ENCODE data around the gene CYB5A. TPM values are rescaled to one million over a fixed set of nuclear protein-coding genes. Genes with fewer than 3 reads are reported as not detected.

CYB5A gene
- total and polyA plus RNA-seq, 2 of the 8 experiments (the other 6 are each of a cell fraction or from before 2014, with no cell fraction given): 154 to 195 TPM

DNA sequence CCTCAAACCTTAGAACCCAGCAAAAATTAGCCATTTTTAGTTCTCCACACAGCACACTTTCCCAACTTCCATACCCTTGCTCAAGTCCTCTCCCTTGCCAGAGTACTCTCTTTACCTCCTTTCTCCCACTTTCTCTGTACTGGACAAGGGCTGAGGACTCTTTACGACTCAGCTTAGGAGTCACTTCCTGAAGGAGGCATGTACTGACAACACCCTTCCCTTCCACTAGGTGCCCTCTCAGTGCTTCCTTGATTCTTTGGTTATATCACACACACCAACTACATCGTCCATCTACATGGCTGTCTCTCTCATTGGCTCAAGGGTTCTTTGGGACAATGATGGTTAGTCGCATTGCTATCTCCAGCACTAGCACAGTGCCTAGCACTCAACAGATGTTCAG lies 18.6 kb upstream of the CYB5A start:
- no peak overlapping the region for H2BK15ac ChIP-seq (ENCODE audit: low read length)
- no peak overlapping the region for H2AK5ac ChIP-seq (ENCODE audit: low read depth, low read length)
- no peak overlapping the region for H2BK5ac ChIP-seq (ENCODE audit: low read depth, low read length)
- H4K8ac ChIP-seq (ENCODE audit: extremely low read depth, insufficient read depth, low read length): no peak overlapping the region
- H3K4me2 ChIP-seq (ENCODE audit: insufficient read depth in 1 of 2, low read depth in 2 of 2, low read length in 2 of 2): no peak overlapping the region
- no peaks in the 10 kb centered on the region for H4K20me1 ChIP-seq (replicated peaks in 1 of 2; ENCODE audit: control insufficient read depth in 1 of 2, insufficient read depth in 2 of 2, low read length in 2 of 2)
- H3K4me3 ChIP-seq (ENCODE audit: extremely low read depth in 1 of 4, insufficient read depth in 2 of 4, low read depth in 3 of 4, low read length in 4 of 4): no peak overlapping the region
- H2BK20ac ChIP-seq (ENCODE audit: low read length): no peak overlapping the region
- POLR2A ChIA-PET (ENCODE audit: partially characterized antibody): no interaction called here
- H2BK12ac ChIP-seq (ENCODE audit: low read depth, low read length): no peak overlapping the region
- H3K4ac ChIP-seq (replicated peaks; ENCODE audit: insufficient read length, low read depth, low read length): no peak overlapping the region
- 79% methylated on average over 3 of the region's 3 CpGs; no CpG with 5 or more reads in 1 of the 2 experiments for WGBS, 2 experiments (ENCODE audit: extremely low coverage in 1 of 2, insufficient coverage in 1 of 2, insufficient read length in 1 of 2, insufficient replicate concordance in 2 of 2, low coverage in 1 of 2, low lambda C conversion rate in 2 of 2, missing lambda C conversion rate in 1 of 2)
- H4K91ac ChIP-seq (replicated peaks; ENCODE audit: insufficient read length, low read length): no peak overlapping the region
- no peak overlapping the region for H3K56ac ChIP-seq (replicated peaks; ENCODE audit: insufficient read length, low read depth, low read length)
- FAIRE-seq (peak; percentile 62), DNase-seq (ENCODE audit: low read depth in 1 of 2, low spot score in 2 of 2) (no peak)
- peak overlapping the region; percentile 82; the same call in 1 of the 2 replicates for H2AFZ ChIP-seq (ENCODE audit: low read length)
- no peaks in the 10 kb centered on the region for H3K36me3 ChIP-seq (ENCODE audit: control insufficient read depth in 2 of 4, insufficient read depth in 4 of 4, low read length in 3 of 4)
- CTCF ChIA-PET (ENCODE audit: partially characterized antibody): interaction anchor here (0.6 to 2.4 kb wide), 12 partner anchors 14 to 1523 kb away, joined by 3 to 17 read pairs (median 3); no protein-coding TSS in a partner anchor
- H3K27me3 ChIP-seq (replicated peaks in 1 of 4; ENCODE audit: control insufficient read depth in 3 of 4, extremely low read depth in 1 of 4, insufficient read depth in 3 of 4, low read length in 3 of 4): no peaks in the 10 kb centered on the region
- no peaks in the 10 kb centered on the region for H3K23me2 ChIP-seq (ENCODE audit: low read depth, low read length)
- H3K9ac ChIP-seq (replicated peaks in 1 of 4; ENCODE audit: extremely low read depth in 1 of 4, low read depth in 3 of 4, low read length in 3 of 4): no peak overlapping the region
- no peak overlapping the region for H2BK120ac ChIP-seq (replicated peaks; ENCODE audit: low read depth, low read length)
- no peak overlapping the region for H3K18ac ChIP-seq (ENCODE audit: extremely low read depth, low read length)
- no peak overlapping the region for H3K14ac ChIP-seq (ENCODE audit: insufficient read length)
- TF ChIP-seq YY1 (IDR thresholded peaks at IDR 0.05; ENCODE audit: low read depth, low read length) (no peak), RAD21 (IDR thresholded peaks at IDR 0.05 in 1 of 2, conservative IDR thresholded peaks at IDR 0.05 in 1 of 2; ENCODE audit: low read depth in 2 of 2, low read length in 2 of 2) (peak; percentile 47 to 63; a peak in 3 of 4 replicates)
- TF ChIP-seq, protein P1, sequence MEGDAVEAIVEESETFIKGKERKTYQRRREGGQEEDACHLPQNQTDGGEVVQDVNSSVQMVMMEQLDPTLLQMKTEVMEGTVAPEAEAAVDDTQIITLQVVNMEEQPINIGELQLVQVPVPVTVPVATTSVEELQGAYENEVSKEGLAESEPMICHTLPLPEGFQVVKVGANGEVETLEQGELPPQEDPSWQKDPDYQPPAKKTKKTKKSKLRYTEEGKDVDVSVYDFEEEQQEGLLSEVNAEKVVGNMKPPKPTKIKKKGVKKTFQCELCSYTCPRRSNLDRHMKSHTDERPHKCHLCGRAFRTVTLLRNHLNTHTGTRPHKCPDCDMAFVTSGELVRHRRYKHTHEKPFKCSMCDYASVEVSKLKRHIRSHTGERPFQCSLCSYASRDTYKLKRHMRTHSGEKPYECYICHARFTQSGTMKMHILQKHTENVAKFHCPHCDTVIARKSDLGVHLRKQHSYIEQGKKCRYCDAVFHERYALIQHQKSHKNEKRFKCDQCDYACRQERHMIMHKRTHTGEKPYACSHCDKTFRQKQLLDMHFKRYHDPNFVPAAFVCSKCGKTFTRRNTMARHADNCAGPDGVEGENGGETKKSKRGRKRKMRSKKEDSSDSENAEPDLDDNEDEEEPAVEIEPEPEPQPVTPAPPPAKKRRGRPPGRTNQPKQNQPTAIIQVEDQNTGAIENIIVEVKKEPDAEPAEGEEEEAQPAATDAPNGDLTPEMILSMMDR (IDR thresholded peaks at IDR 0.05; ENCODE audit: control extremely low read depth in 1 of 3, insufficient read depth in 1 of 3, low read depth in 1 of 3, low read length in 3 of 3): peak; percentile 3 to 69 (median 35); a peak in 3 of 4 replicates
- H4K5ac ChIP-seq (ENCODE audit: insufficient read length, low read depth, low read length): no peak overlapping the region
- no peak overlapping the region for H3K23ac ChIP-seq (ENCODE audit: insufficient read length)
- peaks cover 0 to 10% of the 10 kb centered on the region in 2 experiments; a peak in 1 of 4 replicates for H3K9me3 ChIP-seq (ENCODE audit: insufficient read depth in 2 of 2, low read depth in 1 of 2, low read length in 1 of 2)
- no peaks in the 10 kb centered on the region for H3K79me1 ChIP-seq (ENCODE audit: low read depth, low read length)
- H3K27ac ChIP-seq (ENCODE audit: low read depth, low read length): no peak overlapping the region
- H3K4me1 ChIP-seq (replicated peaks in 1 of 4; ENCODE audit: control insufficient read depth in 3 of 4, insufficient read depth in 4 of 4, low read length in 3 of 4): no peaks in the 10 kb centered on the region
- no peaks in the 10 kb centered on the region for H3K79me2 ChIP-seq (ENCODE audit: control insufficient read depth in 1 of 2, insufficient read depth in 2 of 2, low read length in 2 of 2)

Data from H1 (cell line).